ENCODE measurements around the gene PLA2G2C. TPM values are rescaled to one million over a fixed set of nuclear protein-coding genes. Genes with fewer than 3 reads are reported as not detected.

The PLA2G2C gene
- total RNA-seq, 1 donor from 2014 or later: not detected

- H3K27ac ChIP-seq: peak overlapping the region; percentile 9
- no peak for DNase-seq (ENCODE audit: extremely low spot score in 2 of 2)
- TF ChIP-seq POLR2AphosphoS5 (IDR thresholded peaks at IDR 0.05; ENCODE audit: insufficient read depth in 1 of 2, low read depth in 1 of 2) (no peak), POLR2A (IDR thresholded peaks at IDR 0.05) (no peak), CTCF (IDR thresholded peaks at IDR 0.05) (peak in 2 of 3 experiments; percentile 25 to 57)
These were observed 8.6 kb upstream of the PLA2G2C start for GRCh38 chr1:20194757-20195461.

GRCh38 chr1:20194224-20194623, 7.9 kb upstream of the PLA2G2C start:
- Histone ChIP-seq H3K27me3 (no peaks in the 10 kb centered on the region), H3K9me3 (no peaks in the 10 kb centered on the region), H3K27ac (no peak overlapping the region), H3K4me1 (peaks cover 11% of the 10 kb centered on the region), H3K36me3 (no peaks in the 10 kb centered on the region), H3K4me3 (no peak overlapping the region)
- DNase-seq (ENCODE audit: extremely low spot score in 2 of 2): no peak
- TF ChIP-seq POLR2AphosphoS5 (IDR thresholded peaks at IDR 0.05; ENCODE audit: insufficient read depth in 1 of 2, low read depth in 1 of 2) (no peak), CTCF (IDR thresholded peaks at IDR 0.05) (no peak), POLR2A (IDR thresholded peaks at IDR 0.05) (no peak)
- intact Hi-C loops (cut with DNase I): no loop called here

More at GRCh38 chr1:20194757-20195461, 8.6 kb upstream of the PLA2G2C start:
- H3K4me1 ChIP-seq: peaks cover 11% of the 10 kb centered on the region
- H3K27me3 ChIP-seq: no peaks in the 10 kb centered on the region
- intact Hi-C loops (cut with DNase I): no loop called here
- no peaks in the 10 kb centered on the region for H3K9me3 ChIP-seq
- H3K36me3 ChIP-seq: no peaks in the 10 kb centered on the region
- H3K4me3 ChIP-seq: no peak overlapping the region

- Histone ChIP-seq H3K4me1 (peaks cover 11% of the 10 kb centered on the region), H3K27me3 (no peaks in the 10 kb centered on the region), H3K27ac (no peak overlapping the region), H3K4me3 (no peak overlapping the region), H3K9me3 (no peaks in the 10 kb centered on the region), H3K36me3 (no peaks in the 10 kb centered on the region)
- no peak for DNase-seq (ENCODE audit: extremely low spot score in 2 of 2)
- TF ChIP-seq POLR2A (IDR thresholded peaks at IDR 0.05) (no peak), POLR2AphosphoS5 (IDR thresholded peaks at IDR 0.05; ENCODE audit: insufficient read depth in 1 of 2, low read depth in 1 of 2) (no peak), CTCF (IDR thresholded peaks at IDR 0.05) (no peak)
- intact Hi-C loops (cut with DNase I): no loop called here
These were observed 6.6 kb upstream of the PLA2G2C start for GRCh38 chr1:20192871-20193411.

DNA sequence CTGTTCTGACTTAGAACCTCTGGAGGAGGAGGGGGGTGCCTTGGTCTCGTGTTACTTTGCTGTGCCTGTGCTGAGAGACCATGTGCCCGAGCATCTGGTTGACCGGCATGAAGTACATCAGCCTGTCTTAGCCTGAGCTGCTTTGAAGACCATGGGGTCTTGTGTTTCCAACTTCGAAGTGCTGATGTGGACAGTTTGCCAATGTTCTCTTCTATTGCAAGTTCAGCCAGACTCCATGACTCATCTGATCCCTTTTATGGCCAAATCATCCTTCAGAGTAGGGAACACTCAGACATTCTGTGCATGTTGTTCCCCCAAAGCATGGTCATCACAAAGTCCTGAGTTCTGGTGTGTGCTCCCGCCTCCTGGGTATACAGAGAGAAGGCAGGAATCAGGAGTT, 6.0 kb upstream of the PLA2G2C start:
- peaks cover 11% of the 10 kb centered on the region for H3K4me1 ChIP-seq
- no peaks in the 10 kb centered on the region for H3K9me3 ChIP-seq
- no peaks in the 10 kb centered on the region for H3K27me3 ChIP-seq
- TF ChIP-seq CTCF (IDR thresholded peaks at IDR 0.05) (no peak), POLR2A (IDR thresholded peaks at IDR 0.05) (no peak), POLR2AphosphoS5 (IDR thresholded peaks at IDR 0.05; ENCODE audit: insufficient read depth in 1 of 2, low read depth in 1 of 2) (no peak)
- H3K4me3 ChIP-seq: no peak overlapping the region
- intact Hi-C loops (cut with DNase I): no loop called here
- no peaks in the 10 kb centered on the region for H3K36me3 ChIP-seq
- DNase-seq (ENCODE audit: extremely low spot score in 2 of 2): no peak
- no peak overlapping the region for H3K27ac ChIP-seq

GRCh38 chr1:20191266-20191825, 5.0 kb upstream of the PLA2G2C start:
- no peaks in the 10 kb centered on the region for H3K36me3 ChIP-seq
- H3K27ac ChIP-seq: no peak overlapping the region
- no peaks in the 10 kb centered on the region for H3K9me3 ChIP-seq
- DNase-seq (ENCODE audit: extremely low spot score in 2 of 2): no peak
- no peaks in the 10 kb centered on the region for H3K27me3 ChIP-seq
- no peak overlapping the region for H3K4me3 ChIP-seq
- H3K4me1 ChIP-seq: peaks cover 21% of the 10 kb centered on the region
- intact Hi-C loops (cut with DNase I): no loop called here
- TF ChIP-seq CTCF (IDR thresholded peaks at IDR 0.05) (no peak), POLR2A (IDR thresholded peaks at IDR 0.05) (no peak), POLR2AphosphoS5 (IDR thresholded peaks at IDR 0.05; ENCODE audit: insufficient read depth in 1 of 2, low read depth in 1 of 2) (no peak)

Measured in vagina (tissue), 2 donors.